ENCODE data around the gene HDGFL2.
A peak's percentile ranks its signal among the peaks of the same experiment; 100 is the strongest.

HDGFL2 gene

DNA sequence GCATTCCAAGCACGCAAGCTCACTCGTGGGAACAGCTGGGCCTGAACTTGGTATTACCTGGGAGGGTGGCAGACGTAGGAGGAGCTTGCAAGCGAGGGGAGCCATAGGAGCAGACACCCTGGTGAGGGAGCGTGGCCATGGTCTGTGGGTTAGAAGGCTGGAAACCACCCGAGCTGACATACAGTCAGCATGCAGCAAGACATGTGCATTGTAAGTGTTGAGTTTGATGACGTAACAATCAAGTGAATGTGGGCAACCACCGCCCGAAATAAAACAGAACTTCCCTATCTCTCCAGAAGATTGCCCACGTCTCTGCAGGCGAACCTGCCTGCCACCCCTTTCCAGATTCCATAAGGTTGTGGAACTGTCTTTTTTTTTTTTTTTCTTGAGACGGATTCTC lies 41.3 kb upstream of the HDGFL2 start:
- 0 out of 2 replicates have a peak, but pooled peaks cover 3% of the 10 kb centered on the region for H4K20me1 ChIP-seq (ENCODE audit: control insufficient read depth, insufficient read depth, low read depth, low read length)
- H3K27me3 ChIP-seq (ENCODE audit: control insufficient read depth, low read length), result no peaks in the 10 kb centered on the region
- H3K27ac ChIP-seq (ENCODE audit: low read depth, low read length), result peak overlapping the region; percentile 78; the same call in 1 of the 2 replicates
- H3K36me3 ChIP-seq (ENCODE audit: control insufficient read depth, low read length), result peaks cover 81% of the 10 kb centered on the region
- H3K9me3 ChIP-seq (ENCODE audit: control insufficient read depth, insufficient read depth, low read length), result no peaks in the 10 kb centered on the region
- H3K9me2 ChIP-seq (replicated peaks; ENCODE audit: control insufficient read depth, low read length), result no peaks in the 10 kb centered on the region
- H3F3A ChIP-seq (ENCODE audit: control insufficient read depth, insufficient read depth), result no peaks in the 10 kb centered on the region
- no peak for TF ChIP-seq CTCF (IDR thresholded peaks at IDR 0.05; ENCODE audit: low read depth, low read length, poor library complexity, severe bottlenecking)
- peak overlapping the region; percentile 58 for H3K4me3 ChIP-seq (ENCODE audit: low read length)
- H3K79me2 ChIP-seq (ENCODE audit: control insufficient read depth, low read length), result peaks cover 62% of the 10 kb centered on the region
- H3K4me1 ChIP-seq (ENCODE audit: control insufficient read depth, low read length), result peaks cover 51% of the 10 kb centered on the region
- peak overlapping the region; percentile 75 for H3K4me2 ChIP-seq (ENCODE audit: low read length)

DNA sequence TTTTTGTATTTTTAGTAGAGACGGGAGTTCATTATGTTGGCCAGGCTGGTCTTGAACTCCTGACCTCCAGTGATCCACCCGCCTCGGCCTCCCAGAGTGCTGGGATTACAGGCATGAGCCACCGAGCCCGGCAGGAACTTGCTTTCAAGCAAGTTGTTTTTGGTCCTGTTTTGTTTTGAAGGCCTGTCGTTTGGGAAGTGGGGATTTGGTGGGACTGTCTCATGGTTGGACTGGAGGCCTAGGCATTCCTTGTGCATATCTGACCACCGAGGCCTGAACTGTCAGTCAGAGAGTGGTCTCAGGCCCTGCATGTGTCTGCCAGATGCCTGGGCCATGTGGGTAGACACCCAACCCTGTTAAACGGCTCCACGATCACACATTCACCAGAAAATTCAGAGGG lies 40.8 kb upstream of the HDGFL2 start:
- Histone ChIP-seq H3K27me3 (ENCODE audit: control insufficient read depth, low read length) (no peaks in the 10 kb centered on the region), H4K20me1 (ENCODE audit: control insufficient read depth, insufficient read depth, low read depth, low read length) (0 out of 2 replicates have a peak, but pooled peaks cover 3% of the 10 kb centered on the region), H3K9me2 (replicated peaks; ENCODE audit: control insufficient read depth, low read length) (no peaks in the 10 kb centered on the region), H3F3A (ENCODE audit: control insufficient read depth, insufficient read depth) (no peaks in the 10 kb centered on the region), H3K79me2 (ENCODE audit: control insufficient read depth, low read length) (peaks cover 66% of the 10 kb centered on the region), H3K36me3 (ENCODE audit: control insufficient read depth, low read length) (peaks cover 83% of the 10 kb centered on the region), H3K4me3 (ENCODE audit: low read length) (peak overlapping the region; percentile 58), H3K4me2 (ENCODE audit: low read length) (peak overlapping the region; percentile 75), H3K9me3 (ENCODE audit: control insufficient read depth, insufficient read depth, low read length) (no peaks in the 10 kb centered on the region), H3K4me1 (ENCODE audit: control insufficient read depth, low read length) (peaks cover 51% of the 10 kb centered on the region), H3K27ac (ENCODE audit: low read depth, low read length) (peak overlapping the region; percentile 78)
- TF ChIP-seq EZH2phosphoT487 (IDR thresholded peaks at IDR 0.05; ENCODE audit: borderline replicate concordance, low read length) (no peak), CTCF (IDR thresholded peaks at IDR 0.05; ENCODE audit: low read depth, low read length, poor library complexity, severe bottlenecking) (no peak)

DNA sequence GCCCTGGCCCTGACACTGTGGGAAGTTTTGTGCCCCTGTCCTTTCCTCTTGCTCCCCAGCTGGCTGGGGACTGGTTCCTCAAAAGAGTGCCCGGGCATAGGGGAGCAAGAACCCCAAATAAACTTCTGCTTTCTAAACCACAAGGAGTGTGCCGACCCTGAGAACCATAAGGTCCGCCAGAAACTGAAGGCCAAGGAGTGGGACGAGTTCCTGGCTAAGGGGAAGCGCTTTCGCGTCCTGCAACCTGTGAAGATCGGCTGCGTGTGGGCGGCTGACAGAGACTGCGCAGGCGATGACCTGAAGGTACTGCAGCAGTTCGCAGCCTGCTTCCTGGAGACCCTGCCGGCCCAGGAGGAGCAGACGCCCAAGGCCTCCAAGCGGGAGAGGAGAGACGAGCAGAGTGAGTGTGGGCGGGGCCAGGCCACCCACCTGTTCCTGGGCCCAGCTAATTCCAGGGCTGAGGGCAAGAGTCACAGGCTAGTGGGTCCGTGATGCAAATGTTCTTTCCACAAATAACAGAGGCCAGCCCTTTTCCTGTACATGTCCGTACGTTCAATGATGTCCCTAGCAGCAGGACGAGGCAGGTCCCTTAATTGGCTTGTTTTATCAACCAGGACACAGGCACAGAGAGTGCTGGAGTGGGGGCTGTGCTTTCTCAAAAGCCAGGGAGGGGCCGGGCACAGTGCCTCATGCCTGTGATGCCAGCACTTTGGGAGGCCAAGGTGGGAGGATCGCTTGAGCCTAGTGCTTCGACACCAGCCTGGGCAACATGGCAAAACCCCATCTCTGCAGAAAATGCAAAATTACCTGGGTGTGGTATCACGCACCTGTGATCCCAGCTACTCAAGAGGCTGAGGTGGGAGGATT lies 40.1 kb upstream of the HDGFL2 start:
- peak overlapping the region; percentile 58 for H3K4me3 ChIP-seq (ENCODE audit: low read length)
- no peaks in the 10 kb centered on the region for H3K9me2 ChIP-seq (replicated peaks; ENCODE audit: control insufficient read depth, low read length)
- no peak for TF ChIP-seq EZH2phosphoT487 (IDR thresholded peaks at IDR 0.05; ENCODE audit: borderline replicate concordance, low read length)
- no peak for TF ChIP-seq CTCF (IDR thresholded peaks at IDR 0.05; ENCODE audit: low read depth, low read length, poor library complexity, severe bottlenecking)
- H3K4me2 ChIP-seq (ENCODE audit: low read length), result peak overlapping the region; percentile 75
- peaks cover 73% of the 10 kb centered on the region for H3K79me2 ChIP-seq (ENCODE audit: control insufficient read depth, low read length)
- 0 out of 2 replicates have a peak, but pooled peaks cover 3% of the 10 kb centered on the region for H4K20me1 ChIP-seq (ENCODE audit: control insufficient read depth, insufficient read depth, low read depth, low read length)
- H3K27ac ChIP-seq (ENCODE audit: low read depth, low read length), result peak overlapping the region; percentile 78
- no peaks in the 10 kb centered on the region for H3K9me3 ChIP-seq (ENCODE audit: control insufficient read depth, insufficient read depth, low read length)
- peaks cover 86% of the 10 kb centered on the region for H3K36me3 ChIP-seq (ENCODE audit: control insufficient read depth, low read length)
- H3K4me1 ChIP-seq (ENCODE audit: control insufficient read depth, low read length), result peaks cover 51% of the 10 kb centered on the region
- no peaks in the 10 kb centered on the region for H3F3A ChIP-seq (ENCODE audit: control insufficient read depth, insufficient read depth)
- no peaks in the 10 kb centered on the region for H3K27me3 ChIP-seq (ENCODE audit: control insufficient read depth, low read length)

Data from DOHH2 (cell line).